ENCODE data around the gene NAT9. TPM values are rescaled to one million over a fixed set of nuclear protein-coding genes. Genes with fewer than 3 reads are reported as not detected.

Gene NAT9
- total RNA-seq, 1 donor from 2014 or later = 83.7 TPM

- Mint-ChIP-seq H3K27ac (peak overlapping the region; percentile 34), H3K9me3 (no peaks in the 10 kb centered on the region), H3K27me3 (ENCODE audit: low read depth) (no peaks in the 10 kb centered on the region), H3K4me1 (peaks cover 20% of the 10 kb centered on the region), H3K4me3 (no peak overlapping the region), H3K36me3 (peaks cover 15% of the 10 kb centered on the region)
- peak in 1 of 2 experiments; percentile 73 for DNase-seq (ENCODE audit: low spot score in 2 of 2, unreplicated experiment in 2 of 2)
- TF ChIP-seq CTCF (IDR thresholded peaks at IDR 0.05; ENCODE audit: unreplicated experiment) = peak; percentile 58
These were observed 5.4 kb downstream of the NAT9 start for GRCh38 chr17:74770498-74771318.

- Mint-ChIP-seq H3K27ac (peak overlapping the region; percentile 34), H3K9me3 (no peaks in the 10 kb centered on the region), H3K4me3 (no peak overlapping the region), H3K36me3 (peaks cover 15% of the 10 kb centered on the region), H3K4me1 (peaks cover 15% of the 10 kb centered on the region), H3K27me3 (ENCODE audit: low read depth) (no peaks in the 10 kb centered on the region)
- no peak for DNase-seq (ENCODE audit: low spot score in 2 of 2, unreplicated experiment in 2 of 2)
- TF ChIP-seq CTCF (IDR thresholded peaks at IDR 0.05; ENCODE audit: unreplicated experiment) = no peak
These were observed 6.2 kb downstream of the NAT9 start for GRCh38 chr17:74769856-74770497.

DNA sequence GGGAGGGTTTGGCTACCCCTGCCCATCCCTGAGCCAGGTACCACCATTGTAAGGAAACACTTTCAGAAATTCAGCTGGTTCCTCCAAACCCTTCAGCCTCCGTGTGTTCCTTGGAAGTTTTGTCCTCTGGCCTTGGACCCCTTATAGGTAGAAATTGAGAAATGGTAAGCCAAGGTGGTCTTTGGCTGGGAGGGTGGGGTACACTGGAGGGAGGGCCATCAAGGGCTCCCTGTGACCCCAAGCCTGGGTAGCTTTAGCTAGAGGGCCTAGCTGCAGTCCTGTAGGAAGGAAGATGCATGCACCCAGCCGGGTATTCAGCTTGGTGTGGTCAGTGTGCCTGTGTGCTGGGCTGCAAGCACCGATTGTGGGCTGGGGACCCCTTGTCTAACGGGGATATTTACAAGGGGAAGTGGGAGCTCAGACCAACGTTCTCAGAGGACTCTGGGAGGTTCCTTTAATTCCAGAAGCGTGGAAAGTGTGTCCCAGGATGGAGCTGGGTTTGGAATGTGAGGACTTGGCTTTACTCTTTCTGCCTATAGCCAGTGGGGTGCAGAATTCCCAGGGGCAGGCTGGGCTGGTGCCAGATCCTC is 6.8 kb downstream of the NAT9 start:
- H3K4me1 Mint-ChIP-seq = peaks cover 20% of the 10 kb centered on the region
- no peak for DNase-seq (ENCODE audit: low spot score in 2 of 2, unreplicated experiment in 2 of 2)
- no peak overlapping the region for H3K27ac Mint-ChIP-seq
- TF ChIP-seq CTCF (IDR thresholded peaks at IDR 0.05; ENCODE audit: unreplicated experiment) = no peak
- H3K4me3 Mint-ChIP-seq = no peak overlapping the region
- H3K9me3 Mint-ChIP-seq = no peaks in the 10 kb centered on the region
- no peaks in the 10 kb centered on the region for H3K27me3 Mint-ChIP-seq (ENCODE audit: low read depth)
- peaks cover 15% of the 10 kb centered on the region for H3K36me3 Mint-ChIP-seq

DNA sequence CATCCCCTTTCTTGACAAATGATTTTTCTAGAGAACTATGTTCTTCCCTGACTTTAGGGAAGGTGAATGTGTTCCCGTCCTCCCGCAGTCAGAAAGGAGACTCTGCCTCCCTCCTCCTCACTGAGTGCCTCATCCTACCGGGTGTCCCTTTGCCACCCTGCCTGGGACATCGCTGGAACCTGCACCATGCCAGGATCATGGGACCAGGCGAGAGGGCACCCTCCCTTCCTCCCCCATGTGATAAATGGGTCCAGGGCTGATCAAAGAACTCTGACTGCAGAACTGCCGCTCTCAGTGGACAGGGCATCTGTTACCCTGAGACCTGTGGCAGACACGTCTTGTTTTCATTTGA is 7.4 kb downstream of the NAT9 start:
- Mint-ChIP-seq H3K36me3 (peaks cover 15% of the 10 kb centered on the region), H3K9me3 (no peaks in the 10 kb centered on the region), H3K4me1 (peaks cover 19% of the 10 kb centered on the region), H3K4me3 (no peak overlapping the region), H3K27ac (peak overlapping the region; percentile 8), H3K27me3 (ENCODE audit: low read depth) (no peaks in the 10 kb centered on the region)
- DNase-seq (ENCODE audit: low spot score in 2 of 2, unreplicated experiment in 2 of 2) = no peak
- TF ChIP-seq CTCF (IDR thresholded peaks at IDR 0.05; ENCODE audit: unreplicated experiment) = no peak

DNA sequence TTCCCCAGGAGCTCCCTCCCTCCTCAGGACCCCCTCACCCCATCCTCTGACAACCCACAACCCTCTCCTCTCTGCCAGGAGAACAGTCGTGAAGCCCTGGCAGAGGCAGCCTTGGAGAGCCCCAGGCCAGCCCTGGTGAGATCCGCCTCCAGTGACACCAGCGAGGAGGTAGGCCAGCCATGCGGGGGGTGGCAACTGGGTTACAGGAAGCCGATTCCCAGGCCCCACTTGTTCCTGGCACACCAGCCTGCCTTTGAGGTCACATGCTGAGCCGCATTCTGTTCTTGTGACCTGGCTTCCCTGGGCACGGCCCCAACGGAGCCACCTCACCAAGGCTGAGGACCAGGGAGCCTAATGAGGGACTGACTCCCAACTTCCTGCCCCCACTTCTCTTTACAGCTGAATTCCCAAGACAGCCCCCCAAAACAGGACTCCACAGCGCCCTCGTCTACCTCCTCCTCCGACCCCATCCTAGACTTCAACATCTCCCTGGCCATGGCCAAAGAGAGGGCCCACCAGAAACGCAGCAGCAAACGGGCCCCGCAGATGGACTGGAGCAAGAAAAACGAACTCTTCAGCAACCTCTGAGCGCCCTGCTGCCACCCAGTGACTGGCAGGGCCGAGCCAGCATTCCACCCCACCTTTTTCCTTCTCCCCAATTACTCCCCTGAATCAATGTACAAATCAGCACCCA is 7.9 kb downstream of the NAT9 start:
- no peak for DNase-seq (ENCODE audit: low spot score in 2 of 2, unreplicated experiment in 2 of 2)
- H3K4me1 Mint-ChIP-seq = peaks cover 20% of the 10 kb centered on the region
- no peak overlapping the region for H3K4me3 Mint-ChIP-seq

More for the DNA sequence above, 7.9 kb downstream of the NAT9 start:
- H3K27ac Mint-ChIP-seq = peak overlapping the region; percentile 8
- H3K9me3 Mint-ChIP-seq = no peaks in the 10 kb centered on the region
- peaks cover 15% of the 10 kb centered on the region for H3K36me3 Mint-ChIP-seq
- TF ChIP-seq CTCF (IDR thresholded peaks at IDR 0.05; ENCODE audit: unreplicated experiment) = no peak
- H3K27me3 Mint-ChIP-seq (ENCODE audit: low read depth) = no peaks in the 10 kb centered on the region
